C4-2B (cell line): ENCODE results near the gene TRERF1.
"Not testable (repeated sequence)": the region's sequence is repeated elsewhere in the genome, so short reads cannot be mapped to it uniquely, and the experiment has no call there.

Source experiments
- H3K27ac ChIP-seq: fragments of 450-650 bp; 2 replicates; pipeline ENCODE4 v1.5.1; 2017
- CTCF ChIP-seq: fragments of 450-650 bp; conservative IDR thresholded peaks from 2 replicates; pipeline ENCODE4 v1.5.1; 2017; ENCODE audit warnings: mild to moderate bottlenecking
- ZFX ChIP-seq: fragments of 450-650 bp; IDR thresholded peaks from 2 replicates; pipeline ENCODE4 v1.6.1; 2017

Gene TRERF1

DNA sequence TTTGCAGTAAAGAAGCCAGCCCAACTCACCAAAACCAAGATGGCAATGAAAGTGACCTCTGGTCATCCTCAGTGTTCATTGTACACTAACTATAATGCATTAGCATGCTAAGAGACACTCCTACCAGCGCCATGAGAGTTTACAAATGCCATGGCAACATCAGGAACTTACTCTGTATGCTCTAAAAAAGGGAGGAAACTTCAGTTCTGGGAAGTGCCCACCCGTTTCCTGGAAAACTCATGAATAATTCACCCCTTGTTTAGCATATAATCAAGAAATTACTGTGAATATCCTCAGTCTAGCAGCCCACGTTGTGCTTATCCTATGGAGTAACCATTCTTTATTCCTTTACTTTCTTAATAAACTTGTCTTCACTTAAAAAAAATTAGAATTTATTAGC is 19.4 kb upstream of the TRERF1 start:
- TF ChIP-seq ZFX (no peak), CTCF (no peak)
- no peak overlapping the region for H3K27ac ChIP-seq

- no peak overlapping the region for H3K27ac ChIP-seq
- TF ChIP-seq ZFX (no peak), CTCF (no peak)
Observed at GRCh38 chr6:42468273-42468672, 16.5 kb upstream of the TRERF1 start.

- TF ChIP-seq ZFX (no peak), CTCF (no peak)
- no peak overlapping the region for H3K27ac ChIP-seq
Observed at GRCh38 chr6:42467651-42468050, 15.9 kb upstream of the TRERF1 start.

DNA sequence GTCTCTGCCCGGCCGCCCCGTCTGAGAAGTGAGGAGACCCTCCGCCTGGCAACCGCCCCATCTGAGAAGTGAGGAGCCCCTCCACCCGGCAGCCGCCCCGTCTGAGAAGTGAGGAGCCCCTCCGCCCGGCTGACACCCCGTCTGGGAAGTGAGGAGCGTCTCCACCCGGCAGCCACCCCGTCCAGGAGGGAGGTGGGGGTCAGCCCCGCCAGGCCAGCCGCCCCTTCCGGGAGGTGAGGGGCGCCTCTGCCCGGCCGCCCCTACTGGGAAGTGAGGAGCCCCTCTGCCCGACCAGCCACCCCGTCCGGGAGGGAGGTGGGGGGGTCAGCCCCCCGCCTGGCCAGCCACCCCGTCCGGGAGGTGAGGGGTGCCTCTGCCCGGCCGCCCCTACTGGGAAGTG is 14.7 kb upstream of the TRERF1 start:
- not testable (repeated sequence) for H3K27ac ChIP-seq

DNA sequence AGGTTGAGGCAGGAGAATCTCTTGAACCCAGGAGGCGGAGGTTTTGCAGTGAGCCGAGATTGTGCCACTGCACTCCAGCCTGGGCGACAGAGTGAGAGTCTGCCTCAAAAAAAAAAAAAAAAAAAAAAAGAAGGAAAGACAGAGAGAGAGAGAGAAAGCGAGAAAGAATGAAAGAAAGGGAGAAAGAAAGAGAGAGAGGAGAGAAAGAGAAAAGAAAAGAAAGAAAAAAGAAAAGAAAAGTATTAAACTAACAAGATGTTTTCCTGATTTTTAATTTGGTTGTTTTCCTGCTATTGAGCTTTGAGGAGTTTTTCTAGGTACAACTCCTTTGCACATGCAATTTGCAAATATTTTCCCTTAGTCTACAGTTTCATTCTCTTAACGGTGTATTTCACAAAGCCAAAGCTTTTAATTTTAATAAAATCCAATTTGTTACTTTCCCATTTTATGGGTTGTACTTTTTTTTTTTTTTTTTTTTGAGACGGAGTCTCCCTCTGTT is 10.8 kb upstream of the TRERF1 start:
- H3K27ac ChIP-seq = no peak overlapping the region
- TF ChIP-seq CTCF (no peak), ZFX (no peak)

DNA sequence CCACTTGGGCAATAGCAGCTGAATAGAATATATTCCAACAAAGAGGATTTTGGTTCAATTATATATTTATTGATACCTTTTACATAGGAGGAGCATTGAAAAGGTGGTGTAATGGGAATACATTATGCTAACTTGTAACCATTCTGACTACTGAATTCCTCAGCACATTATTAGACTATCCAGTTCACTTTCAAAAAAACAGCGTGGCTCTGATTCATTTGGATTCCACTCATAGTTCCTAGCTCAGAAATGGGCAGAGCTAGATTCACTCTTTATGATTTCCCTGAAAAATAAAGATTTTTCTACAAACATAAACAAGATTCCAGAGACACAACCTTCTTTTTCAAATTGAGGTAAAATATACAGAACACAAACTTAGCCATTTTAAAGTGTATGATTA is 9.2 kb upstream of the TRERF1 start:
- TF ChIP-seq ZFX (no peak), CTCF (no peak)
- no peak overlapping the region for H3K27ac ChIP-seq

- no peak for TF ChIP-seq ZFX
- TF ChIP-seq CTCF = no peak
- no peak overlapping the region for H3K27ac ChIP-seq
Observed at GRCh38 chr6:42459888-42460287, 8.2 kb upstream of the TRERF1 start.

GRCh38 chr6:42454428-42454791 is 2.7 kb upstream of the TRERF1 start:
- H3K27ac ChIP-seq = peak overlapping the region; percentile 96; the same call in 1 of the 2 replicates
- no peak for TF ChIP-seq ZFX
- no peak for TF ChIP-seq CTCF
